Stimulated activated CD4-positive, alpha-beta T cell treated with anti-CD3 and anti-CD28 coated beads, TNF-alpha, amount 100 ng/mL, for 24 hours (primary cell): Measurements from ENCODE around the gene SYT3.

Experiments used
- DNase-seq, 3 experiments: peaks; one replicate each; pipeline ENCODE4 v3.0.0-alpha.2; 2020; ENCODE audit warnings: low read depth in 3 of 3

SYT3 gene

GRCh38 chr19:50661766-50662650, 22.3 kb upstream of the SYT3 start:
- no peak for DNase-seq

- no peak for DNase-seq
These were observed 21.3 kb upstream of the SYT3 start for GRCh38 chr19:50661023-50661422.

- no peak for DNase-seq
These were observed 20.3 kb upstream of the SYT3 start for GRCh38 chr19:50660088-50660366.

- DNase-seq, result no peak
These were observed 19.8 kb upstream of the SYT3 start for GRCh38 chr19:50659318-50660087.

GRCh38 chr19:50658441-50659317, 19.0 kb upstream of the SYT3 start:
- DNase-seq, result peak; percentile 11 to 71 (median 35)

GRCh38 chr19:50657712-50658440, 18.2 kb upstream of the SYT3 start:
- DNase-seq, result peak; percentile 55 to 90 (median 75)

GRCh38 chr19:50657222-50657669, 17.6 kb upstream of the SYT3 start:
- no peak for DNase-seq

- no peak for DNase-seq
These were observed 15.2 kb upstream of the SYT3 start for GRCh38 chr19:50654882-50655281.

- no peak for DNase-seq
These were observed 13.0 kb upstream of the SYT3 start for GRCh38 chr19:50652722-50653121.

GRCh38 chr19:50651174-50651573, 11.5 kb upstream of the SYT3 start:
- DNase-seq, result no peak

- DNase-seq, result no peak
These were observed 10.0 kb upstream of the SYT3 start, which contains the start of gene C19orf81 for GRCh38 chr19:50649433-50650391. TSS of gene C19orf81 (plus strand) at chr19:50649445. CDS start at chr19:50649445, 0 bp downstream.

- no peak for DNase-seq
These were observed 9.0 kb upstream of the SYT3 start for GRCh38 chr19:50648659-50649058.

GRCh38 chr19:50647879-50648615, 8.4 kb upstream of the SYT3 start:
- no peak for DNase-seq

- no peak for DNase-seq
These were observed 6.6 kb upstream of the SYT3 start for GRCh38 chr19:50646074-50646807.

GRCh38 chr19:50645107-50645506, 5.4 kb upstream of the SYT3 start:
- DNase-seq, result no peak

GRCh38 chr19:50644315-50644915, 4.7 kb upstream of the SYT3 start:
- DNase-seq, result no peak

- no peak for DNase-seq
These were observed 687 bp upstream of the SYT3 start for GRCh38 chr19:50640368-50640767.

- no peak for DNase-seq
These were observed 1.1 kb downstream of the SYT3 start for GRCh38 chr19:50638600-50638999.
